Measurements from ENCODE around the gene ERRFI1. TPM values are rescaled to one million over a fixed set of nuclear protein-coding genes. Genes with fewer than 3 reads are reported as not detected.

The ERRFI1 gene
- total RNA-seq, 1 donor from 2014 or later, result 175 TPM

GRCh38 chr1:8019229-8019620 is 6.9 kb downstream of the ERRFI1 start:
- no peak for TF ChIP-seq CTCF (IDR thresholded peaks at IDR 0.05; ENCODE audit: insufficient read depth, low read length, severe bottlenecking)
- Histone ChIP-seq H3K36me3 (ENCODE audit: control insufficient read depth, insufficient read depth, low read length) (peaks cover 10% of the 10 kb centered on the region), H3K4me3 (ENCODE audit: low read depth, low read length) (no peak overlapping the region), H3K27me3 (ENCODE audit: control insufficient read depth, insufficient read depth, low read length) (no peaks in the 10 kb centered on the region)
- DNase-seq (ENCODE audit: low read depth), result no peak
- FAIRE-seq, result no peak

GRCh38 chr1:8018492-8019228 is 7.4 kb downstream of the ERRFI1 start:
- DNase-seq (ENCODE audit: low read depth), result no peak
- TF ChIP-seq CTCF (IDR thresholded peaks at IDR 0.05; ENCODE audit: insufficient read depth, low read length, severe bottlenecking), result no peak
- no peak for FAIRE-seq
- Histone ChIP-seq H3K27me3 (ENCODE audit: control insufficient read depth, insufficient read depth, low read length) (no peaks in the 10 kb centered on the region), H3K36me3 (ENCODE audit: control insufficient read depth, insufficient read depth, low read length) (peaks cover 11% of the 10 kb centered on the region), H3K4me3 (ENCODE audit: low read depth, low read length) (no peak overlapping the region)

- Histone ChIP-seq H3K4me3 (ENCODE audit: low read depth, low read length) (no peak overlapping the region), H3K27me3 (ENCODE audit: control insufficient read depth, insufficient read depth, low read length) (no peaks in the 10 kb centered on the region), H3K36me3 (ENCODE audit: control insufficient read depth, insufficient read depth, low read length) (peaks cover 15% of the 10 kb centered on the region)
- FAIRE-seq, result no peak
- DNase-seq (ENCODE audit: low read depth), result peak; percentile 70
- TF ChIP-seq CTCF (IDR thresholded peaks at IDR 0.05; ENCODE audit: insufficient read depth, low read length, severe bottlenecking), result no peak
These were observed 8.5 kb downstream of the ERRFI1 start for GRCh38 chr1:8017495-8018197.

GRCh38 chr1:8016895-8017241 is 9.2 kb downstream of the ERRFI1 start:
- H3K36me3 ChIP-seq (ENCODE audit: control insufficient read depth, insufficient read depth, low read length), result peaks cover 14% of the 10 kb centered on the region
- H3K4me3 ChIP-seq (ENCODE audit: low read depth, low read length), result no peak overlapping the region
- no peaks in the 10 kb centered on the region for H3K27me3 ChIP-seq (ENCODE audit: control insufficient read depth, insufficient read depth, low read length)
- no peak for TF ChIP-seq CTCF (IDR thresholded peaks at IDR 0.05; ENCODE audit: insufficient read depth, low read length, severe bottlenecking)
- no peak for DNase-seq (ENCODE audit: low read depth)
- no peak for FAIRE-seq

GRCh38 chr1:8016210-8016894 is 9.8 kb downstream of the ERRFI1 start:
- H3K4me3 ChIP-seq (ENCODE audit: low read depth, low read length), result no peak overlapping the region
- FAIRE-seq (no peak), DNase-seq (ENCODE audit: low read depth) (no peak)
- H3K36me3 ChIP-seq (ENCODE audit: control insufficient read depth, insufficient read depth, low read length), result peaks cover 12% of the 10 kb centered on the region
- no peak for TF ChIP-seq CTCF (IDR thresholded peaks at IDR 0.05; ENCODE audit: insufficient read depth, low read length, severe bottlenecking)
- H3K27me3 ChIP-seq (ENCODE audit: control insufficient read depth, insufficient read depth, low read length), result no peaks in the 10 kb centered on the region
